Measurements from ENCODE around the gene CDH1.

Gene CDH1

DNA sequence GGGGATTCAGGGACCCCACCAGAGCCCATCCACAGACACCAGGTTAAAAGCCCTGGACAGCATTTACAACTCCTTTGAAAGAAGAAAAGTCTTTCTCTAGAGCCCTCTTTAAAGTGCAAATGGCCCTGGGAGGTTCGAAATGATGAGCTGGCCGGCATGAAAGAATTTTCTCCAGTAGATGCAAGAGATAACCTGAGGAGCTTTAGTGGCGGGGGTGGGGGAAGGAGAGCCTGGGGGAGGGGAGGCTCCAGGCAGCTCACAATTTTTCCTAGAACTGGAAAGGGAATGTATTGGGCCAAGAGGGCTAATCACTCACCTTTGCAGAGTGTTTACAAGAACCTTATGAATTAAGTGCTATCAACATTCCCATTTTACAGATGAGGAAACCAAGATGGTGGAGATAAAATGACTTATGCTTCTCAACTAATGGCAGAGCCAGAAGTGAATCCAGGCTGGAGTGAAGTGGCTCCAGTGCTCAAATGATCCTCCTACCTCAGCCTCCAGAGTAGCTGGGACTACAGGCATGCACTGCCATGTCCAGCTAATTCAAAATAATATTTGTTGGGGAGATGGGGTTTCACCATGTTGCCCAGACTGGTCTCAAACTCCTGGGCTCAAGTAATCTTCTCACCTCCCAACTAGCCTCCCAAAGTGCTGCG is 4.2 kb upstream of the CDH1 start:
- DNase-seq = no peak

DNA sequence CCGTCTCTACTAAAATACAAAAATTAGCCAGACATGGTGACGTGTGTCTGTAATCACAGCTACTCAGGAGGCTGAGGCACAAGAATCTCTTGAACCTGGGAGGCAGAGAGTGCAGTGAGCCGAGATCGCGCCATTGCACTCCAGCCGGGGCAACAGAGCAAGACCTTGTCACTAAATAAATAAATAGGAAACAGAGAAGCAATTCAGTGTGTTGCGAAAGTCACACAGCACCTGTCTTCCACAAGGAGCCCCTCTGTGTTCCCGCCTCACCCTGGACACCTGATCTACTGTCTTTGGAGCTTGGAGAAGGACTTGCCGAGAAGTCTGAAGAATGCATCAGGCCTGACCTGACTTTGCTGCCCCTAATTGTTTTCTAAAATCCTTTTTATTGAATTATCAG is 3.5 kb upstream of the CDH1 start:
- DNase-seq = no peak

DNA sequence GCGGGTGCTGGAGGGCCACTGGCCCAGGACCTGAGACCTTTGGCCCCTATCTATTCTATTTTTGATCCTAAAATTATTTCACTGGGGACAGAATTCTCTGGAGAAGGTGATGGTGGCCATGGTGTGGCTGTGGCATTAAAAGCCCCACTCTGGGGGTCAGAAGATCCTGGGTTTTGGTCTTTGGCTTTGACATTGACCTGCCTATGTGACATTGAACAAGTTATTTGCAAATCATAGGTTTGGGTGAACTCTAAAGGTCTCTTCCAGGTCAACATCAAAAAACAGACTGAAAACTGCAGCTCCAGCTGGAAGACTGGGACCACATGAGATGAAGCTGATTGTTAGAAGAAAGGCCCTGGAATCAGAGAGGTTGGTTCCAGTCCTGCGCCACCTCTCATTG is 2.3 kb upstream of the CDH1 start:
- DNase-seq = no peak

DNA sequence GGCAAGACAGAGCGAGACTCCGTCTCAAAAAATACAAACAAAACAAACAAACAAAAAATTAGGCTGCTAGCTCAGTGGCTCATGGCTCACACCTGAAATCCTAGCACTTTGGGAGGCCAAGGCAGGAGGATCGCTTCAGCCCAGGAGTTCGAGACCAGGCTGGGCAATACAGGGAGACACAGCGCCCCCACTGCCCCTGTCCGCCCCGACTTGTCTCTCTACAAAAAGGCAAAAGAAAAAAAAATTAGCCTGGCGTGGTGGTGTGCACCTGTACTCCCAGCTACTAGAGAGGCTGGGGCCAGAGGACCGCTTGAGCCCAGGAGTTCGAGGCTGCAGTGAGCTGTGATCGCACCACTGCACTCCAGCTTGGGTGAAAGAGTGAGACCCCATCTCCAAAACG is 531 bp upstream of the CDH1 start:
- DNase-seq = no peak

DNA sequence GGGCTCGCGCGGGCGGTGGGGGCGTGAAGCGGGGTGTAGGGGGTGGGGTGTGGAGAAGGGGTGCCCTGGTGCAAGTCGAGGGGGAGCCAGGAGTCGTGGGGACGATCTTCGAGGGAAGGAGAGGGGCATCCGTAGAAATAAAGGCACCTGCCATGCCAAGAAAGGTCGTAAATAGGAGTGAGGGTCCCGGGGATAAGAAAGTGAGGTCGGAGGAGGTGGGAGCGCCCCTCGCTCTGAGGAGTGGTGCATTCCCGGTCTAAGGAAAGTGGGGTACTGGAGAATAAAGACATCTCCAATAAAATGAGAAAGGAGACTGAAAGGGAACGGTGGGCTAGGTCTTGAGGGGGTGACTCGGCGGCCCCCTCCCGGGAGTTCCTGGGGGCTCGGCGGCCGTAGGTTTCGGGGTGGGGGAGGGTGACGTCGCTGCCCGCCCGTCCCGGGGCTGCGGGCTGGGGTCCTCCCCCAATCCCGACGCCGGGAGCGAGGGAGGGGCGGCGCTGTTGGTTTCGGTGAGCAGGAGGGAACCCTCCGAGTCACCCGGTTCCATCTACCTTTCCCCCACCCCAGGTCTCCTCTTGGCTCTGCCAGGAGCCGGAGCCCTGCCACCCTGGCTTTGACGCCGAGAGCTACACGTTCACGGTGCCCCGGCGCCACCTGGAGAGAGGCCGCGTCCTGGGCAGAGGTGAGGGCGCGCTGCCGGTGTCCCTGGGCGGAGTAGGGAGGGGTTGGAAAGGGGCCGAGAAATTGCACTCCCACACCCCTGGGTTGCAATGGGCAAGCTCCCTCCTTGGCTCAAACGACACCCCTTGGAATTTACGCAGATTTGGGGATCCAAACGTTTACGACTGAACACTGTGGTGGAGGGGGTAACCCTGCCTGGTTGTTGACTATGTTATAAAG is 888 bp downstream of the CDH1 start:
- DNase-seq = no peak

DNA sequence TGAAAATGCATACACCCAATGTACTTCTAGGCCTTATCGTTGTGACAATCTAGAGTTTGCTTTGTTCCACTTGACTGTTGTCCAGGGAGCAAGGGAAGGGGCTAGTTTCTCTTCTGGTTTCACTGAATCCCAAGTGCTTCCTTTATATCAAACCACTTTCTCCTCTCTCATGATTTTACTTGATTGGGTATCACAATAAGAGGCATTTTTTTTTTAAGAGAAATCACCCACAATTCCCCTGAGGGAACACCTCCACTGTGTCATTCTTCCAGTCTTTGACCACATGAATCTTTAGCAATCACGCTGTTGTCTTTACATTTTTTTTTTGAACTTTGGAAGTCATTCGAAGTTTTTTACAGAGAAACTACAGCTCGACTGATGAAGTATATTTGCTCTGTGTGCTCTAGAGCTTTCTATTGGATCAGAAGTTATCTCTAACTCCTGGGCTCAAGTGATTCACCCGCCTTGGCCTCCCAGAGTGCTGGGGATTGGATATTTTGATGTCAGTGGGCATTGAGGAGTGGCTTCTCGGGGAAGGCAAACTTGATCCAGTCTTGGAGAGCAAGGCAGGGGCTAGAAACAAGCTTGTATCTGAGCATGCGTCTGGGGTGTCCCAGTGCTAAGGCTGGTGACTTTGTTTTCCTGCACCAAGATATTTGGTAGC is 3.0 kb downstream of the CDH1 start:
- DNase-seq = no peak

DNA sequence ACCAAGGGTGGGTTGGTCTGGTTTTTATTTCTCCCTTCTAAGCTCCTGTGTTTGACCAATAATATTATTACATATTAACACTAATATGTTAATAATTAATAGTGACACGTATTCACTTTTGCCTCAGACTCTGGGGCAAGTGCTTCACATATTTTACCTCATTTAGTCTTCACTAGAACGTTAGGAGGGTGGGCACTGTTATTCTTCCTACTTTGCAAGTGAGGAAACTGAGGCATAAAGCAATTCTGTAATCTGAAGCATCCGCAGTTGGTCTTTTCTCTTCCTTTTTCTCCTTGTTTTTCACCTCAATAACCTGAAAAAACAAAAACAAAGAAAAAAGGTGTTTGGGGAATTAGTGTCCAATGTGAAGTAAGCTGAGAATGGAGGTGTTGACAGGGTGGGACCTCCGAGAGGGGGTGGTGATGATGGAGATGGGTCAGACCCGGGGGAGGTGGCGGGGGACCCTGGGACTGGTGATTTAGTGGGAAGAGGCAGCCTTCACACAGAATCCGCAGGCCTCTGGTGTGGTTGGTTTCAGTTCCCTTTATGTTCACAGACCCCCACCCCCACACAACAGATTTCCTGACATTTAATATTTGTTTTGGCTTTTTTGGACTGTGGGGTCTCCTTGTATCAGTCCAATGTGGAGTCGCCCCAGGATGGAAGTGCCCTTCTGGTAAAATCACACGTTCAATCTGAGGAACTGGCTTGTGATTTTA is 3.7 kb downstream of the CDH1 start:
- no peak for DNase-seq

DNA sequence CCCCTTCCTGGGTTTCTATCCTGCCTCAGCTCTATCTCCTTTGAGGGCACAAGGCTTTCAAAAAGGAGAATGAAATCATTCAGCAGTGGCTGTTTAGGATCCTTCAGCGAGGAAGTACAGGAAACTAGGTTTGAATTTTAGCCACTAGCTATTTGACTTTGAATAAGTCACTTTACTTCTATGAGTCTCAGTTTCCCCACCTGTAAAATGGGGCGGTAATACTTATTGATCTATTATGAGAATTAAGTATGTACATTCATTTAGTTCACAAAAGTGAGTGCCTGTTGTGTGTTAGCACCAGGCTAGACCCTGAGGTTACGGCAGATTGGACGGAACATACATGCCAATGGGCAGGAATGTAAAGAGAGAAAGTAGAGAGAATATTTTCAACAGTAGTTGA is 6.6 kb downstream of the CDH1 start:
- no peak for DNase-seq

DNA sequence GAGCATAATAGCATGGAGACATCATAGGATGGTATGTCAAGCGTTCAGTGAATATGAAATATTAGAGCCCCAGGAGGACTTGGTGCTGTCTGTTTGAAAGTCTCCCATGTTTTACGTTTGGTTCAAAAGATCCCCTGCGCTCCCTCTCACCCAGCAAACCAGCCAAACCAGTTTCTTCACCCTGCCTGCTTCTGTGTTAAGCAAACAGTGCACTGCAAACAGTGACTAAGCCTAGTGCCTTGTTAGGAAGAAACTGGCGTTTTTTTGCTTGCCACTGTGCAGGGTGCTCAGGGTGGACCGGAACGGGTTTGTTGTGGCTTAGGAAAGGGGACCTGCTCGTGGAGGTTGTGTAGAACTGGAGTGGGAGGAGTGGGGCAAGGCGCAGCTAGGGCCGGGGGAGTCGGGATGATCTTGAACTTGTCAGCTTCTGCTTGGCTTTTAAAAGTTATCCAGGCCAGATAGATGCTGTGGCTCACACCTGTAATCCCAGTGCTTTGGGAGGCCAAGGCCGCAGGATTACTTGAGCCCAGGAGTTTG is 7.7 kb downstream of the CDH1 start:
- DNase-seq = peak; percentile 57

DNA sequence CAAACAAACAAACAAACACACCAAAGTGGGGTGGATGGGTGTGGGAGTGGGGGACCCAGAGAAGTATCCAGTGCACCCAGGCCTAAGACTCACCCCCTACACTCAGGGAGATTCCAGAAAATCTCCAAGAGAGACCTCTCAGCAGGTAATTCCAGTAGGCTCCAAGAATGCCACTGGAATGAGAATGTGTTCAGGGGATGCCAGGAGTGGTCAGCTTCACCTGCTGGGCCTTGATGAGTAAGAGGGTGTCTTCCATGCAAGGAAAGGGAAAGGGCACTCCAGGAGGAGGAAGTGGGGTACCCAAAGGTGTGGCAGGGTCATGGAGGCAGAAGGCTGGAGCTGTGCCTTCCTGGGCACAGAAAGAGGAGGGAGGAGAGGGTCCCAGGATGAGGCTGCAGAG is 9.9 kb downstream of the CDH1 start:
- DNase-seq = no peak

DNA sequence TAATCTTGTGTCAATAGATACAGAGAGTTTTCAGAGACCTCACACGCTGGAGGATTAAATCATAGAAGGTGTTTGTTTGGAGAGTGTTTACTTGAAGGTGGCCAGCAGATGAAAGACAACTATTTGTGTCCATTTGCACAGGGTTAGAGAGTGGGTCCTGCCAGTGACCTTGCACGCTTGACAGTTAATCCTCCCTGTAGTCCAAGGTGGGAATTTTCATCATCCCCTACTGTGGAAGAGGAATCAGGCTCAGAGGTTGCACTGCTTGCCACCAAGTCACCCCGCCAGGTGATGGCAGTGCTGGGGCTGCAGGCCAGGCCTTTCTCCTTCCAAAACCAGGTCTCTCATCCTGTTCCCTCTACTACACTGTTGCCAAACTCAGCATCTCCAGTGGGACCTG is 12.3 kb downstream of the CDH1 start:
- no peak for DNase-seq

DNA sequence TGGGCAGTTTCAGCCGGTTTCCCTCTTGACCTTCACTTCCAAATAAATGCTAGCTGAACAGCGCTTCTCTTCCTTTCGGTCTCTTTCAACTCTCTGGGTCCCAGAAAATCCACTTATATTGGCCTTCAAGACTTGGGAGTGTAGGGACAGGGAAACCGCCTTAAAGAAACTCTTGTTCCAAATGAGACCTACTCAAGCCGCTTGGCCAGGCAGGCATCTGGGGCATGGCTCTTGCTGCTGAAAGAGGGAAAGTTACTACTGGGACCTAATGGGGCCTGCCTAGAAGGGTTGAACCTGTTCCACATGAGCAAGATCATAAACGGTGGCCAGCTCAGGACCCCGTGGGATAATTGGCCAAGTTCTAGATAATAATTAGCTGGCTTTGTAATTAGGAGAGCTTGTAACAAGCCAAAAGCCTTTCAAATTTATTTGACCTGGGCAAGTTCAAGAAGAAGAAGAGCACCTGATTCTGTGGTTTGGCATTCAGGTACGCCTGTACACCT is 13.2 kb downstream of the CDH1 start:
- DNase-seq = no peak

DNA sequence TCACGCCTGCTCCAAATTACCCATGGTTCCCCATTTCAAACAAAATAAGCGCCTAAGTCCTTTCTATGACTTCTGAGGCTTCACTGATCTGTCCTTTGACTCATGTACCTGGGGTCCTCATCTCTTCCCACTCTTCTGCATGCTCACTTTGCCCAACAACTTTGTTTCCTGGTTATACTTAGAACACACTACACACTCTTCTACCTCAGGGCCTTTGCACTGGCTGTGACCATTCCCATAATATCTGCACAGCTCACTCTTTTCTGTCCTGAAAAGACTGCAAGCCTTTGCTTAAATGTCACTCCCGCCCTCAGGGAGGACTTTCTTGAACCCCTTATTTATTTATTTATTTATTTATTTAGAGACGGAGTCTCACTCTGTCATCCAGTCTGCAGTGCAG is 14.1 kb downstream of the CDH1 start:
- DNase-seq = no peak

DNA sequence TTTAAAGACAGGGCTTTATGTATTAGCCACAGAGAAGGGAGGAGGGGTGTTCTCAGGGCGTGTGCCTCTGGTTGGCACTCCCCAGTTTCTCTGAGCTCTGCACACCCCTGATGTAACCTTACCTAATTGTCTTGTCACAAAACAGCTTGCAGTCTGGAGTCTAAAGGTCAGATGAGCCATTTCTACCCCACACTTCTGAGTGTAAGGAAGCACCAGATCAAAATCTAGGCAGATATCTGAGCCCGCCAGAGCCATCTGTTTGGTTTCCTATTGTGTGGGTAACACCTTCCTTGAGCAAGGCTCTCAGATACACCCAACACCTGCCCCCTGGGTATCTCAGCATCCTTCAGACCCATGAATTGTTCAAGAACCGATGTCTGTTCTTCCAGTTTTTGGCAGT is 15.5 kb downstream of the CDH1 start:
- no peak for DNase-seq

DNA sequence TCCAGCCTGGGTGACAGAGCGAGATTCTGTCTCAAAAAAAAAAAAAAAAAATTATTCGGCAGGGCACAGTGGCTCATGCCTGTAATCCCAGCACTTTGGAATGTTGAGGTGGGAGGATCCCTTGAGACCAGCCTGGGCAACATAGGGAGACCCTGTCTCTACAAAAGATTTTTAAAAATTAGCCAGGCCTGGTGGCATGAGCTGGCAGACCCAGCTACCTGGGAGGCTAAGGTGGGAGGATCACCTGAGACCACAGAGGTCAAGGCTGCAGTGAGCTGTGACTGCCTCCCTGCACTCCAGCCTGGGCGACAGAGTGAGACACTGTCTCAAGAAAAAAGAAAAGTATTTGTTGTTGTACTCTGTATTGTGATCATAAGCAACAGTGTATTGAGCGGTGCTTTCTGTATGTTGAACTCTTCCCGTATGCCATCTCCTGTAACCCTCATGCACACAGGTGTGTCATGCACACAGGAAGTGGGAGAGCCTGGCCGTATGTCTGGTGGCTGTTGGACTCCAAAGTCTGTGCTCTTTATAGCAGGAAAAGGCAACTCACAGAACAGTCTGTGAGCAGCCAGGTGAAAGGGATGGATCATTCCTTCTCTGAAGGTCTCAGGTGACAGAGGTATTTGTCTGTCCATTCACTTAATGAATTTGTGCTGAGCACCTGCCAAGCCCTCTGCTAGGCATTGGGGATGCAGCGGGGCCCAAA is 17.1 kb downstream of the CDH1 start:
- DNase-seq = no peak

DNA sequence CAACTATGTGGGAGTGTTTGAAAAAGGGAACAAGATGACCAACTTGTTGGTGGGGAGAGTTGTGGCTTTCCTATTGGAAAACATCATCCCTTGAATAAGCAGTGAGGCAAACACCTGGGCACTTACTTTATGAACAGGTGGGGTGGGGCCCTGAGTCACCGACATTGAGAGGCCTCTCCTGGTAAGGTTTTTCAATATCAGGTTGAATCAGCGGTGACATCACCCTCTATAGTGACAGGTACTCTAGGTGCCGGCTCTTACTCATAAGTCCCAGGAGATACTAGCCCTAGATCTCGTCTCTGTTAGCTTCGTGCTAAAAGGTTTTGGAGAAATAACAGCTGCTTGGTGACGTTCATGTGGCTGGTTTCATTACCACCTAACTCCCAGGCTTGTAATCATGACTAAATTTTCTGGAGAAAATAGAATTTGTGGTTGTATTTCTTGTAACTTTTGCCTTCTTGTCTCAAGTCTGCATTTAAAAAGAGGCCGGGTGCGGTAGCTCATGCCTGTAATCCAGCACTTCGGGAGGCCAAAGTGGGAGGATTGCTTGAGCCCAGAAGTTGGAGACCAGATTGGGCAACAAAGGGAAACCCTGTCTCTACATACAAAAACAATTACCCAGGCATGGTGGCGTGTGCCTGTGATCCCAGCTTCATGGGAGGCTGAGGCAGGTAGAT is 19.3 kb downstream of the CDH1 start:
- DNase-seq = peak; percentile 99

DNA sequence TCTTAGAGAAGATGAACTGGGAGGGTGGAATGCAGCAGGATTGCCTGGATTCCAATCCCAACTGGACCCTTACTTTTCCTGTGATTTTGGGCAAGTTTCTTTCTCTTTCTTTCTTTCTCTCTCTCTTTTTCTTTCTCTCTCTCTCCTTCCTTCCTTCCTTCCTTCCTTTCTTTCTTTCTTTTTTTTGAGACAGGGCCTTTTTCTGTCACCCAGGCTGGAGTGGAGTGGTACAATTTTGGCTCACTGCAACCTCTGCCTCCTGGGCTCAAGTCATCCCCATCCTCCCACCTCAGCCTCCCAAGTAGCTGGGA is 20.5 kb downstream of the CDH1 start:
- no peak for DNase-seq

DNA sequence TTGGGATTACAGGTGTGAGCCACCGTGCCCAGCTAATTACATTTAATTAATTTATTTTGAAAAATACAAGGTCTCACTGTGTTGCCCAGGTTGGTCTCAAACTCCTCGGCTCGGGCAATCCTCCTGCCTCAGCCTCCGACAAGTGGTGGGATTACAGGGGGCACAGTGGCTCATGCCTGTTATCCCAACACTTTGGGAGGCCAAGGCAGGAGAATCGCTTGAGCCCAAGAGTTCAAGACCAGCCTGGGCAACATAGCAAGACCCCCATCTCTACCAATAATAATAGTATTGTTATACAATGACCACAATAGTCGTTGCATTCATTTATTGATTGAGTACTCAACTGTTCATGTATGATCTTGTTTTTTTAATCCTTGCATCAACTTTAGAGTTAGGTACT is 22.0 kb downstream of the CDH1 start:
- no peak for DNase-seq

DNA sequence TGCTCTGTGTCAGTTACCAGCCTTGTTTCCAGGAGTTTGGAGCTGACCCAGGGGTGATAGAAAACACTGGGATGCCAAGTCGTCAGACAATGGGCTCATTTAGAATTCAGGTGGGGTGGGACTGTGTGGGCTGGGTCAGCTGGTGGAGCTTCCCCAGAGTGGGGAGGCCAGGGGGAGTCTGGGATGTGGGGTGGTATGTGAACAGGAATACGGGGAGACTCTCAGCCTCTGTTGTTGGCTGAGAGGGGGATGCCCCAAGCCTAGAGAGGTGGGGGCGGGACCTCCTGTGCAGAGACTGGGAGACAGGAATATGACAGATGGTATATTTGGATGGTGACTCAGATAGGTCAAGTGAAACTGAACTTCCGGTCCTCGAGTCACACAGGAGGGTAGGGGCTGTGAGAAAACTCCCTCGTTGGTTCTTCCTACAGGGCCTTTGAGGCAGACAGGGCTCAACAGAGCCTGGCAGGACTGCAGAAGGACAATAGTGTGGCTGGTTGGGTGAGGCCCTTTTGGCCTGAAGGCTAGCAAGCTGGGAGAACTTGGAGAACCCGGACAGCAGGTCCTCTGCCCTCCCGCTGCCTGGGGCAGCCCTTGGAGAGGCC is 23.7 kb downstream of the CDH1 start:
- no peak for DNase-seq

DNA sequence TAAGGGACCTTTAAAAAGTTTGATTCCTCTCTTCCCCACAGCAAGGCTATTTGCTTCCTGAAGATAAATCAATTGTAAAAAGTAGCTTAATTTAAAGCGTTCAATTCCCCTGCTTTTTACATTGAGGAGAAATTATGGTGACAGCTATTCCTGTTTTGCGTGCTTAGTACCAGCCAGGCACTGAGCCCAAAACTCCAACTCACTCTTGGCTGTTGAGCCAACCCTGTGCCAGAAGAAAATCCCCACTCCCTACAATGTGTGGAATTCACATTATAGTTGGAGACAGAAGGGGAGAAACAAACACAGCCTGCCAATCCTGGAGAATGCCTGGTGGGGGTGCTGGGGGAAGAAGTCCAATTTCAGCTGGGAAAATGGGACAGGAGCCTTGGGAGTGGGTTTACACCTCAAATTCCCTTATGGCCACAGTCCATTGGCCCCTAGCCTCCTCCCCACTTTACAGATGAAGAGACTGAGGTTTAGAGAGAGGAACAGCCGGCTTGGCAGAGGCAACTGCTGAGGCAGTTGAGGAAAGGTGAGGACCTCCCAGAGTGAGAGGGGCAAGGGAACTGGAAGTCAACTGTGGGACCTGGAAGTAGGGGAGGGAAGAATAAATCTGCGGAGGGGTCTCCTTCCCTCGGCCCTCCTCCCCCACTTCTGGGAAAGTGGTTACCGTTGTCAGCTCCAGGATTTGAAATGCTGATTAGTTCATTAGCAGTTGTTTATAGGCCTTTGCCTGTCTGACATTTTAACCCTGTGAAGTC is 26.1 kb downstream of the CDH1 start:
- no peak for DNase-seq

DNA sequence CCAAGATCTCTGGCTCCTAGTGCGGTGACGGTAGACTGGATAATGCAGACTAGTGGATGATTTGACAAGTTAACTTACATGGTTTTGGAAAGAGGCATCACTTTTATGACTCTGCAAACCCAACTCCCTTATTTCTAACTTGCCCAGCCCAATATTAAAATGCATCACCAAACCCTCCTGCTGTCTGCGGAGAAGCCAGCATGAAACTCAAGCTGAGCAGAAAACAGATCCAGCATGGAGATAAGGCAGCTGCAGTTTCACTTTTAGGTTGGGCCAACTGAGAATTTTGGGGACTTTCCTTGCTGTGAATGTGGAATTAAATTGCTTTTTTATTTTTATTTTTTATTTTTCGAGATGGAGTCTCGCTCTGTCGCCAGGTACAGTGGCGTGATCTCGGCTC is 27.8 kb downstream of the CDH1 start:
- no peak for DNase-seq

Measured in NCI-H2107 (cell line).